ENCODE results near the gene KLB. TPM values are rescaled to one million over a fixed set of nuclear protein-coding genes. Genes with fewer than 3 reads are reported as not detected.
A peak's percentile ranks its signal among the peaks of the same experiment; 100 is the strongest.
"Not testable (repeated sequence)": the region's sequence is repeated elsewhere in the genome, so short reads cannot be mapped to it uniquely, and the experiment has no call there.

The KLB gene
- total RNA-seq, 4 donors from 2014 or later = 0.66 to 1.8 (median 1.3) TPM; not detected in 1

DNA sequence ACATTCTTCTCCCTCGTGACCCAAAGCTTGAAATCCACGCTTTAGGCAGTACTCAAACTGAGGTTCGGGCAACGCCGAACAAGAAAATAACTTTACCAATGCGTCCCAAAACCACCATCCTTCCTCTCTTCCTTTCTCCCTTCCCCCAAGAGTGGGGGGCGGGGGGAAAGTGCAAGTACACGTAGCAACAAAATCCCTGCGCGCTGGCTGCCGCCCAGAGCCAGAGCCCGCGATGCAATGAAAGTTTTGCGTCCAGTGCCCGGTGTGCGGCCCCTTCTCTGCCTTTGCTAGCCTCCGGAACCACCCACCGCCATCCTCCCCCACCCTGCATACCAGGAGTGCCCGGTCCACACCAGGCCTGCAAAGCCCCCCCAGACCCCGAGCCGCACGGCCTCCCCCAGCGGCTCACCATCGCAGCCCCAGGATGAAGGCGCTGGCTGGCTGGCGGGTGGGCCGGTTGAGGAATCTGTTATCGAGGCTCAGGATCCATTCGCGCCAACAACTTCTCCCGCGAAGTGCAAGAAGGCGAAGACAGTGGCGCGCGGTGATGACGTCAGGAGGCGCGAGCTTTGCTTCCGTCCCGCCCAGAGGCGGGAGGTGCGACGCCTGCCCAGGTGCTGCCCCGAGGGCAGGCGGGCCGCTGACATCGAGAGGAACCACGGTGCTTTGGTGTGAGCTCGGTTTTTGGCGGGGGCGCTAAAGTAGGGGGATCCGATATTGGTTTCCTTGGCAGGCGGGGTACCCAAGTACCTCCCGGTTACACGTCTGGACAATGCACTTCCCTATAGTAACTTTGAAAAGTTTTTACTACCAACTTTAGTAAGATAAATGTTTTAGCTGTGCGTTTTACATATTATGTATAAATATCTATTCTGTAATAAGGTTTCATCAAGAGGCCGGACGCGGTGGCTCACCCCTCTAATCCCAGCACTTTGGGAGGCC lies 40.6 kb upstream of the KLB start, which contains the start of gene RFC1:
Gene RFC1, minus strand, starts transcription at position 533 of the 942 bp plus-strand sequence. Its CDS starts 121 bp downstream, at position 412.
- Histone ChIP-seq H3K9me3 (peaks cover 0 to 2% (median 0%) of the 10 kb centered on the region in 4 donors), H3K4me3 (peak within 1 kb of the TSS; percentile 71 to 98 (median 87)), H3K27me3 (no peaks in the 10 kb centered on the region), H3K36me3 (no peaks in the 10 kb centered on the region), H3K4me1 (peaks cover 0 to 25% (median 2%) of the 10 kb centered on the region in 4 donors), H3K27ac (peak within 1 kb of the TSS; percentile 78 to 90 (median 82))
- peak; percentile 92 to 98 (median 97) for DNase-seq
- TF ChIP-seq POLR2A (IDR thresholded peaks at IDR 0.05) = peak in 1 of 2 donors; percentile 46
- TF ChIP-seq CTCF (IDR thresholded peaks at IDR 0.05) = no peak

DNA sequence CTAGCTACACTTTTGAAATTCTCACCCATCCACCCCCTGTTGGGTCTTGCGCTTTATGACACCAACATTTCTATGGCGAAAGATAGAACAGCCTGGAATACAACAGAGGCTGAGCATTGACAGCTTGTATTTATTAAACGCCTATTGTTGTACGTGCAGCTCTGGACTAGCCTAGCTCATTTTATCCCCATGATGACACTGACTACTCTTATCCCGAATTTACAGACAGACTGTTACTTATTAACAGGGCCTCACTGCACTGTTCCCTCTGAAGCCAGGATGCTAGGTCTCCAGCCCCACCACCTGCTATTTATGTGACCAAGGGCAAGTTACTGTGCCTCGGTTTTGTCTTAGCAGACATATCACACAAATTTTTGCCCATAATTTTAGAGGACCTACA lies 39.6 kb upstream of the KLB start:
- no peak overlapping the region for H3K27ac ChIP-seq
- DNase-seq = no peak
- peaks cover 0 to 25% (median 2%) of the 10 kb centered on the region in 4 donors for H3K4me1 ChIP-seq
- no peaks in the 10 kb centered on the region for H3K36me3 ChIP-seq
- H3K27me3 ChIP-seq = no peaks in the 10 kb centered on the region
- TF ChIP-seq POLR2A (IDR thresholded peaks at IDR 0.05) = no peak
- peaks cover 0 to 7% (median 0%) of the 10 kb centered on the region in 4 donors for H3K9me3 ChIP-seq
- peak overlapping the region in 1 of 4 donors; percentile 98 for H3K4me3 ChIP-seq

DNA sequence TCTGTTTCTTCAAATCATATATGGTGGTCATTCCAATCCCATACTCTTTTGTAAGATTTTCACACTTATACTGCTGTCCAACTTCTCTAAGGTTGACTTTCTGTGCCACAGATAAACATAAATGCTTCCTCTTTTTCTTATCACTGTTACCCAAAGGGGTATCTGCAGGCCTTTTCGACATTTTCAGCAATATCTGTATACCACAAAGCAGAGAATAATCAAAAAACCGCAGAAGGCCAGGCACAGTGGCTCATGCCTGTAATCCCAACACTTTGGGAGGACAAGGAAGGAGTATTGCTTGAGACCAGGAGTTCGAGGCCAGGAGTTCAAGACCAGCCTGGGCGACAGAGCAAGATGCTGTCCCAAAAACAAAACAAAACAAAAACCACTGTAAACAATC lies 37.4 kb upstream of the KLB start:
- Histone ChIP-seq H3K4me3 (no peak overlapping the region), H3K36me3 (no peaks in the 10 kb centered on the region), H3K27me3 (no peaks in the 10 kb centered on the region), H3K27ac (no peak overlapping the region), H3K9me3 (peaks cover 0 to 7% (median 0%) of the 10 kb centered on the region in 4 donors), H3K4me1 (peaks cover 0 to 17% (median 2%) of the 10 kb centered on the region in 4 donors)
- no peak for TF ChIP-seq POLR2A (IDR thresholded peaks at IDR 0.05)
- TF ChIP-seq CTCF (IDR thresholded peaks at IDR 0.05) = no peak
- DNase-seq = no peak

- not testable (repeated sequence) for H3K4me3 ChIP-seq, H3K36me3 ChIP-seq, DNase-seq
Measured at GRCh38 chr4:39371209-39371608, 35.5 kb upstream of the KLB start.

DNA sequence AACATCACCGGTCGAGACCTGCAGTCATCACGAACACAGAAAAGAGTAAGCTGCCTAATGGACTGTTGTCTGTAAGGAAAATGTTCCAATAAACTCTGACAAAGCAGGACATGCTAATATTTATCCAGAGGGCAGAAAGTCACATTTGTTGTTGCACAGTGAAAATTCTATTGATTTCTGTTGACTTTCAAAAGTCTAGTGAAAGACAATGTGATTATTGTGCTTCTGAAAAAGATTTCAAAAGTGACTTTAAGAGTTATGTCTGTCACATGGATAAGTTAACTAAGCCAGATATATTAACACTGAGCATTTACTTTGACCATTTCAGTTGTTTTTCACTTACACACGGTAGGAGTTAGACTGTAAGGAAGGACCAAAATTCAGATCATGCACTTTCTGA lies 31.3 kb upstream of the KLB start:
- no peak overlapping the region for H3K4me3 ChIP-seq
- no peaks in the 10 kb centered on the region for H3K36me3 ChIP-seq
- no peaks in the 10 kb centered on the region for H3K4me1 ChIP-seq
- H3K27me3 ChIP-seq = no peaks in the 10 kb centered on the region
- TF ChIP-seq CTCF (IDR thresholded peaks at IDR 0.05) (no peak), POLR2A (IDR thresholded peaks at IDR 0.05) (no peak)
- no peak for DNase-seq
- no peak overlapping the region for H3K27ac ChIP-seq
- H3K9me3 ChIP-seq = peaks cover 0 to 7% (median 0%) of the 10 kb centered on the region in 4 donors

More at GRCh38 chr4:39371209-39371608, 35.5 kb upstream of the KLB start:
- not testable (repeated sequence) for H3K27me3 ChIP-seq, H3K27ac ChIP-seq, H3K9me3 ChIP-seq, H3K4me1 ChIP-seq

GRCh38 chr4:39383690-39384089 lies 23.0 kb upstream of the KLB start:
- Histone ChIP-seq H3K36me3 (no peaks in the 10 kb centered on the region), H3K9me3 (no peaks in the 10 kb centered on the region), H3K4me1 (no peaks in the 10 kb centered on the region), H3K27me3 (no peaks in the 10 kb centered on the region), H3K4me3 (no peak overlapping the region), H3K27ac (no peak overlapping the region)
- DNase-seq = no peak
- TF ChIP-seq POLR2A (IDR thresholded peaks at IDR 0.05) = no peak
- TF ChIP-seq CTCF (IDR thresholded peaks at IDR 0.05) = no peak

Data from Peyer's patch (tissue), 4 donors.